GM12865 (cell line): ENCODE data around the gene GBX1.

Source experiments
- DNase-seq: peaks from one replicate; pipeline ENCODE4 v3.0.0; 2010; ENCODE audit warnings: low read depth
- H3K4me3 ChIP-seq: 2 replicates; pipeline ENCODE4 v1.5.1; 2011; ENCODE audit warnings: mild to moderate bottlenecking, low read depth, low read length, control low read depth
- CTCF ChIP-seq: IDR thresholded peaks from 2 replicates; pipeline ENCODE4 v1.5.1; 2011; ENCODE audit warnings: low read length, control low read depth, low read depth, inconsistent platforms; ENCODE audit not compliant: insufficient read depth; ENCODE audit errors: missing control alignments

The GBX1 gene

DNA sequence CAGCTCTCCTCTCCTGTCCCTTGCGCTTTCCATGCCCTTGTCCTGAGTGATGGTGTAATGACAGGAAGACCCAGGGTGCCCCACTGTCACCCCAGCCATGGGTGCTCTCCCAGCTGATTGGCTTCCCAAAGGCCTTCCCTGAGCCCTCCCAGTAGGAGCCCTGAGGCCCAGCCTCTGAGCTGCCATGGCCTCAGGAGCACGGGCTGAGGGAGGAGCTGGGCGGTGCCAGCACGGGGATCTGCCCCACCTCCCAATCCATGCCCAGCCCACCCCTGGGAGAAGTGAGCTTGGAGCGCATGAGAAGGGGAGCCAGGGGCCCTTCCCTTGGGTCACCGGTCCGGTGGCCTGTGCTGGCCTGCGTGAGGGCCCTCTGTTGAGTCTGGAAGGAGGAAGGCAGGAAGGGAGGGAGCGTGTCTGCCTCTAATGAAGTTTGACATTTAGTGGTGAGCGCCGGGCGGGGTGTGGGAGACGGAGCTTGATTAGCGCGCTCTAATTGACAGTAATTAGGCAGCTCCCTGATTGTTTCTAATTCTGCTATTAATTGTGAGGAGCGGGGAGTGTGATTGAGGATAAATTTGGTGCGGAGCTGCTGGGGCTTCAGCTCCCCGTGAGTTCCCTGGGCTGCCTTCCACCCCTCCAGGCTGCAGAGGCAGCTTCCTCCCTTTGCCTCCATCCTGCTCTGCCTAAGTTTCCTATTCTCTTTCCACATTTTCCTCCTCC, 28.3 kb downstream of the GBX1 start:
- TF ChIP-seq CTCF = no peak
- no peak for DNase-seq
- no peak overlapping the region for H3K4me3 ChIP-seq

DNA sequence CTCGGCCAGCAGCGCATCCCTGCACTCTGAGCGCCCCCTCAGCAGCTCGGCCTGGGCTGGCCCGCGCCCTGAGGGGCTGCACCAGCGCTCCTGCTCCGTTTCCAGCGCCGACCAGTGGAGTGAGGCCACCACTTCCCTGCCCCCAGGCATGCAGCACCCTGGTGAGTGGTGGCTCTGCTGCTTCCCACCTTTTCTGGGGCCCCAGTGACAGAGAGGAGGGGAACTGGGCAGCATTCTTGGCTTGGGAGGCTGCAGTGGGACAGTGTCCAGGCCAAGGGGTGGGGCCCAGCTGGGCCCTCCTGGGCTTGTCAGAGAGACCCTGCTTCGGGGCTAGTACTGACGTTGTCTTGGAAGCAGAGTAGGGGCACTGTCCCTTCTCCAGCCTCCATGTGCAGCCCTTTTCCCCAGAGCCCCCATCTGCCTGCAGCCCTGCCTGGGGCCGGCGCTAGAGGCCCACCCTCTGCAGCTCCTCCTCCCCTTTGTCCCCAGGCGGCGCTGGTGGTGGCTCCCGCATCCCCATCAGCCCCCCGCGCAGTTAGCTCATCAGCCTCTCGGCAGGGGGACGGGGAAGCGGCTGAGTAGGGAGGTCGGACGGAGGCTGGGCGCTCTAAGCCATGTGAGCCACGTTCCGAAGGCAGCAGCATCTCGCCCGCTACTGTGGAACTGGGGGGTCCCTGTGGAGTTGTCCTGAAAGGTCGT, 29.2 kb downstream of the GBX1 start:
- H3K4me3 ChIP-seq = no peak overlapping the region
- no peak for TF ChIP-seq CTCF
- DNase-seq = no peak

- no peak overlapping the region for H3K4me3 ChIP-seq
- no peak for DNase-seq
- no peak for TF ChIP-seq CTCF
Measured at GRCh38 chr7:151137791-151138152, 29.7 kb downstream of the GBX1 start.

- no peak overlapping the region for H3K4me3 ChIP-seq
- no peak for TF ChIP-seq CTCF
- DNase-seq = no peak
Measured at GRCh38 chr7:151137076-151137675, 30.3 kb downstream of the GBX1 start.

- no peak for DNase-seq
- H3K4me3 ChIP-seq = no peak overlapping the region
- no peak for TF ChIP-seq CTCF
Measured at GRCh38 chr7:151135866-151136843, 31.3 kb downstream of the GBX1 start.

DNA sequence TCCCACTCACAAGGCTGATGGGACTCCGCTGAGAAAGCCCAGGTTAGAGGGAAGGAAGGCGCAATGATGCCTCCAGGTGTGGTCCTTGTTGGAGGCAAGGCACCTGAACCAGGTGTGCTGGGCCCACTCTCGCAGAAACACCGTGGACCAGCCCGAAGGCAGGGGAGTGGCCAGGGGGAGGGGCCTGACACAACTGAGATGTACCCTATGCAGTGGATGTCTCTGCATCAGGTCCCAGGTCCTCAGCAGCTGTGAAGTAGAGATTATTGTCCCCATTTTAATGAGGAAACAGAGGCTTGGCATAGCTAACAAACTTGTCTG, 32.0 kb downstream of the GBX1 start:
- DNase-seq = no peak
- no peak for TF ChIP-seq CTCF

More for the DNA sequence above, 32.0 kb downstream of the GBX1 start:
- H3K4me3 ChIP-seq = no peak overlapping the region
